OCI-M1 (cell line): ENCODE data around the gene MUSTN1.

Experiments
- DNase-seq: peaks from one replicate; lab custom pipeline; 2025; lab: John Stamatoyannopoulos, UW

MUSTN1 gene

DNA sequence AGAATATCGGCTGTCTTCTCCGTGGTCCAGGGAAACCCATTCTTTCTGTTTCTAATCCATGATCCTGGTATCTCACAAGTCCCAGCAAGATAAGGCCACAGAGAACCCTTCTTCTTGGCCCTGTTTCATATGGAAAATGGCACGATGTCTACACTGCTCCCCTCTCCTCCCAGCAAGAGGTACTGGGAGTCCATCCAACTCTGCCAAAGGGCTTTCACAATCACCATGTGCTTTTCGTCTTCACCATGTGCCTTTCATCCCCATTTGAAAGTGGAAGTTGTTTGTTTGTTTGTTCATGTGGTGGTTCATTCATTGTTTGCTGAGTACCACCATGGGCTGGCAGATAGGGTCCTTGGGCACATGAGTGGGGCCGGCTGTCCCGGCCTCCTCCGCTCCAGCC lies 34.7 kb downstream of the MUSTN1 start:
- DNase-seq = no peak

DNA sequence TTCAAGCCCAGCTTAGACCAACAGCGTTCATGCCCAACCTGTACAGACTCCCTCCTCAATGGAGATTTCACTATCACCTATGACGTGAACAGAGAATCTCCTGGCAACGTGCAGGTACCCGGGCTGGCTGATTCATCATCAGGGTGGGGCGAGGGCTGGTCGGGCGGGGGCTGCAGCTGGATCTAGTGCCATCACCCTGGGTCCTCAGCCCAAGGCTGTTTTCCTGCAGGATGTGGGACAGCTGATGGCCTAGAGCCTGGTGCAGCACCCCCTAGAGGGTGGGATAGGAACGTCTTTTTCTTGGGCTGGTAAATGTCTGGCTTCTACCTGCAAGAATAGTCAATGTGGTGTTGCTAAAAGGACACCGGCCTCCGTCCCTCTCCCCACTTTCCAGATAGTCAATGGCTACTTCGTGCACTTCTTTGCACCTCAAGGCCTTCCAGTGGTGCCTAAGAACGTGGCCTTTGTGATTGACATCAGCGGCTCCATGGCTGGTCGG lies 35.8 kb downstream of the MUSTN1 start:
- DNase-seq = peak; percentile 50

DNA sequence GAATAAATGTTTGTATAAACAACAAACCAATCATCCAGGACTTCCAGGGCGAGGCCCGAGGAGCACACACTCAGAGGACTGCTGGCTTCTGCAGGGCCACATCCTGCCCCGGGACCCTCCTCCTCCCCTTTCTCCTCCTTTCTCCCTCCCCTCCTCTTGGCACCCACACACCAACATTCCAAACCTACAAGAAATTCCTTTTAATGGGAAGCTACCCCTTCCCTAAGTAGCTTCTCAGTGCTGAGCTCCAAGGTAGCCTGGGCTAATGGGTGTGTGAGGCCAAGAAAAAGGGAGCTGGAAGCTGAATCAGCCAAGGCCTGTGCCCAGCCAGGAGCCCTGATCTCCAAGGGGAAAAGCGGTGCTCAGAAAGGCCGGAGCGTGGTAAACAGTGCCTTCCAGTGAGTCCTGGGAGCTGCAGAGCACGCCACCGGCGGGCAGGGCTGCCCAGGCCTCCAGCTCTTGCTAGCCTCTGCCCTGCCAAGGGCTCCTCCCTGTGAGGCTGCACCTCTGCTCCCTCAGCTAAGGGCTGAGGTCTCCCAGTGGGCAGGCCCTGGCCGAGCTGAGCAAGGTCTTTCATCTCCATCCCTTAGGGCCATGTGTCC lies 36.3 kb downstream of the MUSTN1 start:
- DNase-seq = no peak

DNA sequence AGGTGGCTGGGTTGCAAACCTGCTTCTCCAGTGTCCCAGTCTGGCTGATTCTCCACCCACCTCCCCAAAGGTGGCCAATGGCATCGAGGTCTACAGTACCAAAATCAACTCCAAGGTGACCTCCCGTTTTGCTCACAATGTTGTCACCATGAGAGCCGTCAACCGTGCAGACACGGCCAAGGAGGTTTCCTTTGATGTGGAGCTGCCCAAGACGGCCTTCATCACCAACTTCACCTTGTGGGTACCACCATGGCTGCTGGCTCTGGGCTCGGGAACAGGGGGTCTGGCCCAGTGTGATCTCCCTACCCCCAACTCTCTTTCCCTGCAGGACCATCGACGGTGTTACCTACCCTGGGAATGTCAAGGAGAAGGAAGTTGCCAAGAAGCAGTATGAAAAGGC lies 38.4 kb downstream of the MUSTN1 start:
- DNase-seq = no peak

DNA sequence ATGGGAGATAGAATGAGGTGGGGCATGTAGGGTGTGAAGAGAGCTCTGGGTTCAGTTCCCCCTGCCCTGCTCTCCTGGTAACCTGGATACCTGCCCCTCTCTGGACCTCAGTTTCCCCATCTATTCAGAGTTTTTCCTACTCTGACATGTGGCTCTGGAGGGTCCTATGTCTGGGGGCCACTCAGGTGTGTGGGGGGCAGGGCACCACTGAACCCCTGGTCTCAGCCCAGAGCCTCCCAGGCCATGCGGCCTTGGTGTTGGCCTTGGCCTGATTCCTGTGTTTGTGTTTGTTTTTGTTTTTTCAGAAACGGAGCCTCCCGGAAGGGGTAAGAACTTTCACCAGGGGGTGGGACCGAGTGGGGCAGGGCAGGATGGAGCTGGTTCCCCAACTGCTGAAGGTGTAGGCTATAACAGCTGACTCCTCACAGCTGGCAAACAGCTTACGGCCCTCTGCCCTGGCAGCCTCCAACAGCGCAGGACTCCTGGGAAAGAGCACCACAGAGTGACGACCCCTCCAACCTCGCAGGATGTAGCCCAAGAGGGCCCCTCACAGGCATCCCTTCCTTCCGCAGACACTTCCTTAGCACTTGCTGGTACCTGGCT lies 39.4 kb downstream of the MUSTN1 start:
- DNase-seq = no peak

DNA sequence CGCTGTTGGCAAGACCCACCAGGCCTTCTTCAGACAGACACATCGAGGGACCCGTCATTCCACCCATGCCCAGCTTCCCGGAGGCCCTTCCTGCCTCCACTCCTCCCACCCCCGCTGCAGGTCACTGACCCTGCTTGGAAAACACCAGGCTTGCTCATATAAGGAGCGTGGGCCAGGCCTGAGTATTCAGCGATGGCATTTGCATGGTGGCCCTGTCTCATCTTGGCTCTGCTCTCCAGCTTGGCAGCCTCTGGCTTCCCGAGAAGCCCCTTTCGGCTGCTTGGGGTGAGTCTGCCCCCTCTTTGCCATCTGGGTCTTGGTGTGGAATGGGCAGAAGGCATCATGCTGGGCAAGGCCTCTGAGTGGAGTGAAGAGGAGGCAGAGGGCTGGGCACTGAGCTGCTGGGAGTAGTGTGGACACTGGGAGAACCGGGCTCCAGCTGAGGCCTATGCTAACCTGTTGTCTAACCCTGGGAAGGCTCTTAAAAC lies 40.2 kb downstream of the MUSTN1 start, which contains the start of gene ITIH3:
TSS of gene ITIH3 (plus strand) at position 185 of the 488 bp plus-strand sequence. CDS start at position 193, 8 bp downstream.
- no peak for DNase-seq

DNA sequence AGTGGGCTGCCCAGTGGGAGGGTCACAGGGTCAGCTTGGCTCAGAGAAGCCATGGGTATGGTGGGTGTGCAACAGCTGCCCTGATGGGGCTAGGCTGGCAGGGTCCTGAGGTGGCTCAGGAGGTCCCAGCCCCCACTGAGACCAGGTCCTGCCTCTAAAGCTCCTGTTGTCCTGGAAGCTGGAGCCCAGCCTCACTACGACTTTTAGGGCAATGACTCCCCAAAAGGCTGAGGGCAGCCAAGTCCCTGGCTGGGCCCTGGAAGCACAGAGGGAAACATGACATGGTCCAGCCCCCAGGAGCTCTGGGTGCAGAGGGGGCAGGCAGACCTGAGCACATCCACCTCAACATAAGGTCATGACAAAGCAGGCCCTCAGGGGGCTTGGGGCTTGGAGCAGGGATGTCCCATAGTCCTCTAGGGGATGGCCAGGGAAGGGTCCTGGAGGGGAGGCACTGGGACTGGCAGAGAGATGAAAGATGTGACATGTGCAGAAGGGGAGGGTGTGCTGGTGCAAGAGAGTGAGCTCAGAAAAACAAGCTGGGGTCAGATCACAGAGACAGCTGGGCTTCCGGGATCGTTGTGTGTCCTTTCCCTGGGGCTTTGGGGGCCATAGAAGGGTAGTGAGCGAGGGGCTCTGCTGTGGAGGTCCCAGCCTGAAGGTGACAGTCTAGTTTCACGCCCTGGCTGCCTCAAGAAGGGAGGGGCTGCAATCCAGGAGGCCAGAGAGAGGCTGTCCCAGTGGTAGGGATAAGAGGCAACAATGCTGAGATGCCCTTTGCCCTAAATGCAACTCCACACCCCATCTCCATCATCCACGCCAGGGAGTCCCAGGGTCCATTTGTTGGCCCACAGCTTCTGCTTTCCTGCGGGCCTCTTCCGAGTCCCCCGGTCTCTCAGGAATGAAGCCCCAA lies 40.9 kb downstream of the MUSTN1 start:
- DNase-seq = no peak

DNA sequence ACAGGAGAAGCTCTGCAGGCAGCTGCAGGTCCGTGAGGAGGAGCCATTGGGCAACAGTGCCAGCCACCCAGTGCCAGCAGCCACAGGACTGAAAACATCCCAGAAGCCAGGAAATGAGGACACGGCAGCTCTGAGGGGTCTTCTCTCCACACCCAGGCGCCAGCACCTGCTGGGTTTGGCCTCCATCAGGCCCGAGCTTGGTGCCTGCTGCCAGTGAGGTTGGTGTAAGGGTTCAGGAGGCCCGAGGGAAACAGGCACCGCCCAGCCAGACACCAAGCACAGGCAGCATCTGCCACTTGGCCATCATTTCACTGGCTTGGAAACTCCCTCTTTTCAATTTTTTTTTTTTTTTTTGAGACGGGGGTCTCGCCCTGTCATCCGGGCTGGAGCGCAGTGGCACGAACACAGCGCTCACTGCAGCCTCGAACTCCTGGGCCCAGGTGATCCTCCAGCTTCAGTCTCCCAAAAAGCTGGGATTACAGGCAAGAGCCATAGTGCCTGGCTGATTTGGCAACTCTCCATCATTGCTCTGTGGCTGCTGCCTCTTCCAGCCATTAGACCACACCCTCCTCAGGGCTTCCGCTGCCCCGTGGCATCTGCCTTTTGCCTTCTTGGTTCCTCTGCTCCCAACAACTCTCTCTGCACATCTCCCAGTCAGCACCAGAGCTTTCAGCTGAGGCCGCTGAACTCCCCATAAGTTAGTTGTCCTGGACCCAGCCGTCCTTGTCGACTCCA lies 41.7 kb downstream of the MUSTN1 start:
- no peak for DNase-seq

DNA sequence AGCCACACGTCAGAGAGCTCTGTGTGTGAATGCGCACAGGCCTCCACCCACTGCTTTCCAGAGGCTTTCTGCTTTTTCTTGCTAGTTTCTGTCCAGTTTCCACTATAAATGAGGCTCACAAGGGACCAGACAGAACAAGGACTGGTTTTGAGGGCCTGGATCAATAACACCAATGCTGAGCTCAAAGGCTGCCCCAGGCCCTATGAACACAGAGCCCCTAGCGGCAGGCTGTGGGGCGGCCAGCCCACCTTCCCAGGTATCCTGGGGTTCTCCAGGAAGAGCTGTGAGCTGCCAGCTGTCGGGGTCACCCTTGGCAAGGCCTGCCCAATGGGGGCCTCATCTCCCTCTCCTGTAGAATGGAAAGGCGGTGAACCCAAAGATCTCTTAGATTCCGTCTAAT lies 42.4 kb downstream of the MUSTN1 start:
- peak; percentile 11 for DNase-seq

DNA sequence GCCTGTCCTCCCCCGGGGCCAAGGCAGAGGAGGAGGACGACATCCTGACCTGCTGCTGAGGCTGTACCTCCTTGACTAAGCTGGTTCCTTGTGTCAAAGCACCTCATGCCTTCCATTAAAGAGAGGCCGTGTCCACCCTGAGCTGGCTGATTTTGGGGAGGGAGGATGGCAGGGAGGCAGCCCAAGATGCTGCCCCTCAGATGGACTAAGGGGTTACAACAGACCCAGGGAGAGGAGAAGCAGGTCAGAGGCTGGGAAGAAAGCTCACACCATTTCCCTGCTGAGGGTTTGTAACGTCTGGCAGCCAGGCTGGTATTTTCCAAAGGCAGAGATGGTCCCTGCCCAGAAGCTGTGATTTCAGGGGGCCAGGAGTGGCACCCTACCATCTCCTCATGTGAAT lies 42.9 kb downstream of the MUSTN1 start:
- DNase-seq = no peak

DNA sequence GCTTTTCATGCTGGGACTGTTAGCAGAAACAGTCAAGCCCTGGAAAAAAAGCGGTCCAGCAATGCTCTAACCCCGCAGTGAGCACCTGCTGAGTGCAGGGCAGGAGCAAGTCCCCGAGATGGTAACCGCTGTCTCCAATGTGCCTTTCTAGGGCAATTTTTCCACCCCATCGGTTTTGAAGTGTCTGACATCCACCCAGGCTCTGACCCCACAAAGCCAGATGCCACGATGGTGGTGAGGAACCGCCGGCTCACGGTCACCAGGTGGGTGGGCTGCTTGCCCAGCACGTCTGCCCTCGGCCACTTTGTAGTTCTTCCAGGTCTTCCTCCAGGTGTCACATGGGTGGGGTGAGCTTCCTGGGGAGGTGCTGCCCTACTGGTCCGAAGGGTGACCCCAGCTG lies 43.5 kb downstream of the MUSTN1 start:
- DNase-seq = no peak

DNA sequence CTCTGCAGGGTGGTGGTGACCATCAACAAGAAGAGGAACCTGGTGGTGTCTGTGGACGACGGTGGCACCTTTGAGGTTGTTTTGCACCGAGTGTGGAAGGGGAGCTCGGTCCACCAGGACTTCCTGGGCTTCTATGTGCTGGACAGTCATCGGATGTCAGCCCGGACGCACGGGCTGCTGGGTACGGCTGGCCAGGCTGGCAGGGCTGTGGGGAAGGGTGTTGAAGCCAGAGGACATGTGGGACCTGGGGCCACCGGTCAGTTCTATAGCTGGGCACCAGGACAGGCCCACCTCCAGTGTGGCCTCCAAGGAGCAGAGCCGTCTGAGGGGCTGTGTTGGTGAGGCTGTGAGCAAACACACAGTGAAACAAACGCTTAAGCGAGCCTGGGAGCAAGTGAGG lies 44.1 kb downstream of the MUSTN1 start:
- DNase-seq = no peak

DNA sequence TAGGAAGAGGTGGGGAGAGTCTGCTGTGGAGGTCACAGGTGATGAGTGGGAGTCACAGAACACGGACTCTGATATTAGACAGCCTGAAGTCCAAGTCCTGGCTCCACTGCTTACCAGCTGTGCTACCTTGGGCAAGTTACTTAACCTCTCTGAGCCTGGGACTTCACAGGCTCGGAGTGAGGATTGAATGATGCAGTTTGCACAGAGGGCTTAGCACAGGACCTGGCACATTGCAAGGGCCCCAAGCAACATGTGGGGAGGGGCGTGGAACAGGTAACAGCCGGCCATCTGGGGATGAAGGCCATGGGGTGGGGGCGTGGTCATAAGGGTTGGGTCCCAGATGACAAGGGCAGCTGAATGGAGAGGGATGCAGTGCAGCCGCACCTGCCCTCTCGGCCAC lies 44.5 kb downstream of the MUSTN1 start:
- DNase-seq = no peak

DNA sequence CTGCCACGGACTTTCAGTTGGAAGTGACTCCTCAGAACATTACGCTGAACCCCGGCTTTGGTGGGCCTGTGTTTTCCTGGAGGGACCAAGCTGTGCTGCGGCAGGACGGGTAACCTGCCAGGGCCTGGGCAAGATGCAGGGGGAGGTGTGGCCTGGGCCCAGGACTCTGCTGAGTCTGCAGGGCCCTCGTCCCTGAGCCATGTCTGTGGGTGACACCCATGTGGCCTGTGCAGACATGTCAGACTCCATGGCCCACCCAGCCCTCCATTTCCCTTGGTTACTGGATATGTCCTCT lies 45.1 kb downstream of the MUSTN1 start:
- no peak for DNase-seq

DNA sequence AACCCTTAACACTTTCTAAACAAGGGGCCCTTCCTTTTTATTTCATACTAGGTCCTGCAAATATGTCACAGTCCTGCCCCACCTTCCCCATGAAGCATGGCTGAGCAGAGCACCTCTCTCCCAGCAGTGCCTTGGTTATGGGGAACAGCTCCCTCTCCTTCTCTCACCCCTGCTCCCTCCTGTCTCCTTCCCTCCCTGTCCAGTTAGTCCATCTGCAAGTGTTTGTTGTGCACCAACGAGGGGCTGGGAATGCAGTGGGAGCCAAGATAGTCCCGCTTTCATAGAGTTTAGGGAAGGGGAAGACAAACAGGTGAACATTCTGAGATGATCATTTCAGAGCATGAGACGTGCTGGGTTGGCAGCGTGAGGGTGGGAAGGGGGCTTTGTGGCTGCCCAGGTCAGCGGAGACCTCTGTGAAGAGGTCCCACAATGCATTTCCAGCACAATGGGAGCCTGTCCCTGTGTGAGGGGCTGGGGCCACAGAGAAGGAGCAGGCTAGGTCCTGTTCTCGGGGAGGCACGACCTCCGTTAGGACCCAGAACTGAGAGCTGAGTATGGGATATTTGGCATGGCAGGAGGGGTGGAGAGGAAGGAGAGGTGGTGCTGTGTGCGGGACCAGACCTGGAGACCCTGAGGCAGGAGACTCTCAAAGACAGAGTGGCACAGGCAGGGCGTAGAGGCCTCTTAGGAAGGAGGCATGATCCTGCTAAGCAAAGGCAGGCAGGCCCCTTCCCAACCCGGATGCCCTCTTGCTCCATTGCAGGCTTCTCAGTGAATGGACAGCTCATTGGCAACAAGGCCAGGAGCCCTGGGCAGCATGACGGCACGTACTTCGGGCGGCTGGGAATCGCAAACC lies 45.7 kb downstream of the MUSTN1 start:
- no peak for DNase-seq

DNA sequence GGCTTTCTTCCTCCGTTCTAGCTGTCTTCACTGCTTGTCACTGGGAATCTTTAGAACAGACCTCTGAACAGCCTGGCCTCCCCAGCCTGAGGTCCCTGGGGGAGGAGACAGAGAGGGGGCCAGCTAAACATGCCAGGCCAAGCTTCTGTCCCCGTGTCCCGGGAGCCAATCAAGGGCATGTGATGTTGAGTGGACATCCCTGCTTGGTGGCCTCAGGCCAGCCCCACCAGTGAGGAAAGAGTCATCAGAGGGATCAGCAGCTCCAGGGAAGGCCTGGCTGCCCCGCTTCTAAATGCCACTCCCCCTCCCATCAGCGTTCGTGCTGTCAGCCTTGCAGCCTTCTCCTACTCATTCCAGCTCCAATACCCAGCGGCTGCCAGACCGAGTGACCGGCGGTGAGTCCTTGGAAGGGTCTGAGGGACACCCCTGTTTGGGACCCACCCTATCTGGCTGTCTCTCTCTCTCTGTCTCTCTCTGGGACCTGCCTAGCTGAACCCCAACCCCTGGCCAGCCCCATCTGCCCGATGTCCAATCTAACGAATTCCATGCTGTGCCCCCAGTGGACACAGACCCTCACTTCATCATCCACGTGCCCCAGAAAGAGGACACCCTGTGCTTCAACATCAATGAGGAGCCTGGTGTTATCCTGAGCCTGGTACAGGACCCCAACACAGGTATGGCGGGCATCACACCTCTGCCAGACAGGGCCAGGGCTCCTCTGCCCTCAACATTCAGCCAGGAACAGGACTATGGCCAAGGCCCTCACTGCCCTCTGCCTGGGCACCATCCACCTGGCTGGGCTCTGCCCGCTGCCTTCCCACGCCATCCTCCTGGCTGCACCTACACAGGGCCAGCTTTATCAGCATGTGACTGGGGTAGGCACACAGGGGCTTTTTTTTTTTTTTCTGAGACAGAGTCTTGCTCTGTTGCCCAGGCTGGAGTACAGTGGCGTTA lies 46.9 kb downstream of the MUSTN1 start:
- no peak for DNase-seq

DNA sequence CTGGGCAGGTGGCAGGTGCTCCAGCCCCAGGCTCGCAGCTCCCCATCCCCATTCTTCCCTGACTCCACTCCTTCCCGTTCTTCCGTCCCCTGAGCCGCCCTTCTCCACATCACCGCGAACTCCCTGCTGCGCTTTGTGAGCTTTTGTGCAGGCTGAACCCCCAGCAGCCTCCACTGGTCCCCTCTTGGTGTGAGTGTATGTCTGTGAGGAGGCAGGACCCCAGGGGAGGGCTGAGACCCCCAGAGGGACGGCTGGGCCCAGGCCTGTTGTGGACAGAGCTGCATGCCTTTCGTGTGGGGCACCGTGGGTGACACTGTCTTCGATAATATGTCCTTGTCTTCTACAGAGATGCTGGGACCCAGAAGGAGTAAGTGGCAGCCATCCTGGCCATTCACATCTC lies 47.6 kb downstream of the MUSTN1 start:
- DNase-seq = no peak

DNA sequence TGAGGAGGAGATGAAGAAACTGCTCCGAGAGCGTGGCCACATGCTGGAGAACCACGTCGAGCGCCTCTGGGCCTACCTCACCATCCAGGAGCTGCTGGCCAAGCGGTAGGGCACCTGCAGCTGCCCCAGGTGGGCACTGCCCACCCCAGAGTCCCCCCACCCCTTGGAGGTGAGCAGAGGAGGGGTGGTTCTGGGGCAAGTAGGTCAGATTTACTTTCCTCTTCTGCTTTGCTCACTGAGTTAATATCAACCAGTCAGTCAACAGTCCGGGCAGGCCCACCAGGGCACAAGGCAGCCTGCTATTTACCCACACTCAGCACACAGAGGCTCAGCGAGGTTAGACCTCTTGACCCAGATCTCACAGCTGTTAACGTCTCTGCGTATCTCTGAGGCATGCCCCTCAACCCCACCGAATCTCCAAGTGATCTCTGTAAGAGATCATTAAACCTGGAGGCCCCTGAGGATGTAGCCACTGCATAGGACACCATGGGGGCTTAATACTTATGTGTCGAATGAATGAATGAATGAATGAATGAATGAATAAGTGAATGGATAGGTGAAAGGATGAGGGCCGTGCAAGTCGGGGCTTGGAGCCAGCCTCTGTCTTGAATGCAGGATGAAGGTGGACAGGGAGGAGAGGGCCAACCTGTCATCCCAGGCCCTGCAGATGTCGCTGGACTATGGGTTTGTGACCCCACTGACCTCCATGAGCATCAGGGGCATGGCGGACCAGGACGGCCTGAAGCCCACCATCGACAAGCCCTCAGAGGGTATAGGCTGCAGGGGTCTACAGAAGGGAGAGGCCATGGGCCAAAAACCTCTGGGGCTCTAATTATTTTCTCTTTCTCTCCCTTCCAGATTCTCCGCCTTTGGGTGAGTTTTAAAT lies 48.2 kb downstream of the MUSTN1 start:
- DNase-seq = no peak

DNA sequence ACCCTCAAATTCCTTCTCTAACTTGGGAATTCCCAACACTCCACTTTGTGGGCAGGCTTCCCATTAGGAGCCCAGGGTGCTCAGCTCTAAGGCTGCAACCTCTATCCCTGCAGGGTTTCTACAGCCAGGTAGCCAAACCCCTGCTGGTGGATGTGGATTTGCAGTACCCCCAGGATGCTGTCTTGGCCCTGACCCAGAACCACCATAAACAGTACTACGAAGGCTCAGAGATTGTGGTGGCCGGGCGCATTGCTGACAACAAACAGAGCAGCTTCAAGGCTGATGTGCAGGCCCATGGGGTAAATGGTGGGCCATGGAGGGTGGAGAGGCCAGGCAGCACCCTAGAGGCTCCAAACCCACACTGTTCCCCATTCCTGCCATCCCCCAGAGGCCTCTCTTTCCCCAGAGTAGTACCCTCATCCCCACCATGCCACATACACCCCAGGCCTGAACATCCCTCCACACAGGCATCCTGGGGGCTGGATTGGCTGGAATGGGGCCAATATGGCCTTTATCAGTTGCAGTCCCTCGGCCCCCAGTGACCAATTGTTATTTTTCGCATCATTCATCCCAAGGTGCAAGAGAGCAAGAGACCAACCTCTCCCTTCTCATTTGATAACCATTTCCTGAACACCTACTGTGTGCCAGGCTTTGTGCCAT lies 49.8 kb downstream of the MUSTN1 start:
- DNase-seq = no peak
